ENCODE data around the gene MYO1C.

- no peak for TF ChIP-seq TEAD1 (CRISPR knock-in tag; IDR thresholded peaks at IDR 0.05)
- TF ChIP-seq E2F5 (CRISPR knock-in tag; IDR thresholded peaks at IDR 0.05), result no peak
- TF ChIP-seq ATF3 (CRISPR knock-in tag; conservative IDR thresholded peaks at IDR 0.05), result no peak
- TF ChIP-seq CREM (CRISPR knock-in tag; IDR thresholded peaks at IDR 0.05), result no peak
Observed at GRCh38 chr17:1431631-1432104, 60.8 kb downstream of the MYO1C start.

Data from WTC11 (cell line).